Muscle of back (tissue), 11 donors: ENCODE measurements around the gene TIMM44. TPM values are rescaled to one million over a fixed set of nuclear protein-coding genes. Genes with fewer than 3 reads are reported as not detected.
"Not testable (repeated sequence)": the region's sequence is repeated elsewhere in the genome, so short reads cannot be mapped to it uniquely, and the experiment has no call there.

Experiments
- DNase-seq, 3 donors: peaks; one replicate each; pipeline versions ENCODE4 v3.0.0 to v3.0.0-alpha.2; 2013
- polyA plus RNA-seq, 10 donors: library from polyadenylated mRNA; unstranded; fragments of 120-200 nt; gene quantifications; one replicate each; pipeline ENCODE4 v1.2.1, GENCODE V29; 2013; ENCODE audit not compliant: insufficient read length in 10 of 10

Gene TIMM44
- polyA plus RNA-seq, 10 donors, result 34.7 to 49.3 (median 45.3) TPM

DNA sequence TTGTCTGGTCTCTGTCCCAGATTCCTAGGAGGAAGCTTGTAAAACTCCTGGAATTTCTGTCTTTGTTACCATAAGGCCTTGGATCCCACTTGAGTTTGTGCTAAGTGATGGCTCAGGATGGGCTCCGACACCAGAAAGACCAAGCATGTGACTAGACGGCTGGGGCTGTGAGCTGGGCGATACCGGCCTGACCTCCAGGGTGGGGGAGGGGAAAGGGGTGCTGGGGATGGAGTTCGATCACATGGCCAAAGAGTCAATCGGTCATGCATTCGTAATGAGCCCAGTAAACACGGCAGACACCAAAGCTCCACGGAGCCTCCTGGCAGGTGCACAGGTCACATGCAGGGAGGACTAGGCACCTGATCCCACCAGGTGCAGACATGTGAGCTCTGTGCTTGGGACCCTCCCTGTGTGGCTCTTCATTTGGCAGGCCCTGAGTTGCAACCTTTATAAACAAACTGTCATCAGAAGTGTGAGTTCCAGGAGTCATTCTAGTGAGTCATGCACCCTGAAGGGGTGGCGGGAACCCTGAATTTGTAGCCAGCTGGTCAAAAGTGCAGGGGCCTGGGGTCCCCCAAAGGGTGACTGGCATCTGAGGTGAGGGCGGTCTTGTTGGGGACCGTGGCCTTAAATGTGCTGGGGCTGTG, 34.8 kb upstream of the TIMM44 start:
- DNase-seq, result no peak

- no peak for DNase-seq
Measured at GRCh38 chr19:7977723-7978040, 34.2 kb upstream of the TIMM44 start.

GRCh38 chr19:7977021-7977722, 33.7 kb upstream of the TIMM44 start:
- DNase-seq, result no peak

DNA sequence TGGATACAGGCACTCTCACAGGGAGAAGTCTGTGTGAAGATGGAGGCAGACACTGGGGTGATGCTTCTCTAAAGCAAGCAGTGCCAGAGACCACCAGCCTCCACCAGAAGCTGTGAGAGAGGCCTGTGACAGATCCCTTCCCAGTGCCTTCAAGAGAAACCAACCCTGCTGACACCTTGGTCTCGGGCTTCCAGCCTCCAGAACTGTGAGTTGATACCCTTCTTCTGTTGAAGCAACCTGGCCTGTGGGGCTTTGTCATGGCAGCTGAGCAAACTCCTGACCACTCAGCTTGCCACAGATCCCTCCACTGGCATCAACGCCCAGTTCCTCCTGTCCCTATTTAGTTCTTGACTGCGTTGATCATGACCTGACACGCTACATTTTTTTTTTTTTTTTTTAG, 33.0 kb upstream of the TIMM44 start:
- no peak for DNase-seq

GRCh38 chr19:7975037-7975436, 31.6 kb upstream of the TIMM44 start:
- DNase-seq, result no peak

- no peak for DNase-seq
Measured at GRCh38 chr19:7973883-7974282, 30.4 kb upstream of the TIMM44 start.

- no peak for DNase-seq
Measured at GRCh38 chr19:7971553-7972520, 28.4 kb upstream of the TIMM44 start.

- peak in 2 of 3 donors; percentile 16 to 37 for DNase-seq
Measured at GRCh38 chr19:7970716-7971448, 27.4 kb upstream of the TIMM44 start.

GRCh38 chr19:7969555-7969939, 26.1 kb upstream of the TIMM44 start:
- no peak for DNase-seq

DNA sequence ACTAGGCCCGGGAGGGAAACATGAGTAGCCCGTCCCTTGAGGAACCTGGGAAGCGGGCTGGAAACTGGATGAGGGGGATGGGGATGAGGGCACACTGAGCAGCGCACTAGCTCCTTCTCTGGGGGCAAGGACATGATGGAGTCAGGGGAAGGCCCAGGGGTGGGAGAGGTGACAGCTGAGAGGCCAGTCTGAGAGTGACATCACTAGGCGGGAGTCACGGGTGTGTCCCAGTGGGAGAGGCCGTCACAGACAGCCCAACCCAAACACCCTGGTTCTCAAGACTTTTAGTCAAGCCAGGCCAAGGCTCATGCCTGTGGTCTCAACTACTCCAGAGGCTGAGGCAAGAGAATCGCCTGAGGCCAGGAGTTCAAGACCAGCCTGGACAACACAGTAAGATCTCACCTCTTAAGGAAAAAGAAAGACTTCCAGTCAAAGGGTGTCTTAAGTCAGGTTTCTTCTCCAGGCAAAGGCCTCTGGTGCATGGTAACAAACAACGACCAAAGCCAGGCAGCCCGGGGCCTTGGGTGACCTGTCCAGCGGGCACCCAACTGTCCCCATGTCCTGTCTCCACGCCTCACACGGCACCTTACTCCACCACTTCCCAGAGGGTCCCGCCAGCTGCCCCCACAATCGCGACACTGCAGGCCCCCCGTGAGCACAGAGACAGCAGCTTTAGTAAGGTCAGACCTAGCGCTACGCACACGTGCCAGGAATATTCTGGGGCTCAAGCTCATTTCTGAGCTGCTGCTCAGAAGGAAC, 25.5 kb upstream of the TIMM44 start:
- DNase-seq, result no peak

GRCh38 chr19:7968008-7968795, 24.7 kb upstream of the TIMM44 start:
- DNase-seq, result no peak

DNA sequence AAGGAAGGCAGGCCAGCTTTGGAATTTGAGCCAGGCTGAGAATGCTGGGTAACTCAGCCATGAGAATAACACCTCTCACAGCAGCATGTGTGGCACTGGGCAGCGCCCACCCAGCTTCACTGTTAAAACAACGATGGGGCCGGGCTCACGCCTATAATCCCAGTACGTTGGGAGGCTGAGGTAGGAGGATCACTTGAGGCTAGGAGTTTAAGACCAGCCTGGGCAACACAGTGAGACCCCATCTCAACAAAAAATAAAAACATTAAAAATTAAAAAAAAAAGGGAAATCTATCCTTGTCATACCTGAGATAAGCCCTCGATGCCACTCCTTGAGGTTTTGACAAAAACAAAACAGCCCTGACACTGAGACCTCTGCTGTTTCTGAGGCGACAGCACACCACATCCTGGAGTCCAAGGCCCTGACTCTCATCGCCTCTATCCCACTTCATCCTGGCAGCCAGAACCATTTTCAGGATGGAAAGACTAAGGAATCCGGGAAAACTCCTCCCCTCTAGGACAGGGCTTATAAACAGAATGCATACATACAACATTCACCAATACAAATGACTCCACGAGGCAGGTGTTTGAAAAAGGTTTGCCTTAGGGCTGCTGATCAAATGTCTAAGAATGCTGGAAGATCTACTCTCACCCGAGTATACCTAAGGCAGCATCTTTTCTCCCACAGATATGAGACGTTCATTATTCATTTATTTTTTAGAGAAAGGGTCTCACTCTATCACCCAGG, 22.6 kb upstream of the TIMM44 start:
- DNase-seq, result no peak

GRCh38 chr19:7965259-7965841, 21.9 kb upstream of the TIMM44 start:
- no peak for DNase-seq

GRCh38 chr19:7963566-7963965, 20.1 kb upstream of the TIMM44 start:
- DNase-seq, result no peak

DNA sequence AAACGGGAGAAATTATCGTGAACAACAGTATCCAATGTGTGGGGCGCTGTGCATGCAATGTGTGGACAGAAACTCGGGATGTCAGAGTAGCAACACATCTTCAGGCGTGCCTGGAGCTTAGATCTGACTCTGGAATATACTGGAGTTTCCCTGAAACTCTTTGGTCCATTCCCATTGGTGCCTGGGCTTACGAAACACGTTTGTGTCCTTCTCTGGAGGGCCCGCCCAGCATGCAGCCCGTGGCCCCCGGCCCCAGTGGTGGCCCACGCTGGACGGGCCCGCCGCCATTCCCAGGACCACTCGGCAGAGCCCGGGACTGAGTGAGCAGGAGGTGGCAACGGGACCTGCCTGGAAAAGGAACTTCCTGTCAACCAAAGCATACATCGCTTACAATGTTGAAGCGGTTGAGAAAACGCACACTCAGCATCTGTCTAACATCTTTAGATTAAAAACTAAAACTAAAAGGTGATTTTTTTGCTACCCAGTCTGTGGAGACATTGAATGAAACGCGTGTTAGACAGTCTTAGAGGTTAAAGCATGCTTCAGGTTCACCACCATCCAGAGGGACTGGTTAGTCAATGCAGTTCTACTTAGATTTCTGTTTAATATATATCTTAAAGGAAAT, 19.3 kb upstream of the TIMM44 start:
- no peak for DNase-seq

DNA sequence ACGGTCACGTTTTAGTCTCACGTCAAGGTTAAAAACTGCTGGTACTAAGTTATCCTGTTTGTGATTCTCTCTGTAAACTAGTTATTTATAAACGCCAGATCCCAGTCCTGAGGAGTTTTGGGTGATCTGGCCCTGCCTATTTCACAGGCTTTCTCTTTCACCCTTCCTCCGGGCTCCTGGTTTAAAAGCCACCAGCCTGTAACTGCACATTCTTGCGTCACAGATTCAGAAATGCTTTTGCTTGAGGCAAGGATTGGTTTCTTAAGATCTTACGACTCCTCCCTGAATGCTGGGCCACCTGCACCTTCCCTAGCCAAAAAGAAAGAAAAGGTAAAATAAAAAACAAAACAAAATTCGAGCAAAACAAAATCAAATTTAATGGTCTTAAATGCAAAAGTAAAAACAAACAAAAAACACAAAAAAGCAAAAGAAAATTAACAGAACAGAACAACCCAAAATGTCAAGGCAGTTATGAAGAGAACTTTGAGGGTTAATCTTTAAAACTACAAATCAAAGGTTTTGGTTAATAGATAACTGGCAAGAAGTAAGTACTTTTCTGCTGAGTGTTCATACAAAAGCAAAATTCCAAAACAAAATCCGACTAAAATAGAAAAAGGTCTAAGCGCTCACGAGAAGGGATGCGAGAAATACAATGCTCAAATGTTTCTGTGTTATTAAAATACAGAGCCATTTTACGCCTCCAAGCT, 18.6 kb upstream of the TIMM44 start:
- DNase-seq, result no peak

DNA sequence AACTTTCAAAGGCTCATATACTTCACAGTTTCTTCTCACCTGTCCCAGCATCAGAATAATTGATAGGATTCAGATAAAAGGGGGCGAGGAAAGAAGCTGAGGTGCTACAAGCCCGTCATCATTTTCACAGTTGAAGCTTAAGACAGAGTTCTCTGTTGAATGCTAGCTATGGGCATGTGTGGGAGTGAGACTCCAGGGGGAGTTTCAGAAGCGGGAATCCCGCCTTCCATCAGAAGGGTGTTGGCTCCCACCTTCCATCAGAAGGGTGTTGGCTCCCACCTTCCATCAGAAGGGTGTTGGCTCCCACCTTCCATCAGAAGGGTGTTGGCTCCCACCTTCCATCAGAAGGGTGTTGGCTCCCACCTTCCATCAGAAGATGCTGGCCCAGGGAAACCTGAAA, 17.6 kb upstream of the TIMM44 start:
- not testable (repeated sequence) for DNase-seq

- no peak for DNase-seq
Measured at GRCh38 chr19:7959211-7959610, 15.7 kb upstream of the TIMM44 start.
